HCT116 (cell line): ENCODE results near the gene VAMP2. TPM values are rescaled to one million over a fixed set of nuclear protein-coding genes. Genes with fewer than 3 reads are reported as not detected.

Source experiments
- ATAC-seq: fragments of 200-7000 bp; cut with Tn5 transposase; 2 replicates; pipeline ENCODE4 v1.9.1; 2020; ENCODE audit warnings: mild to moderate bottlenecking, moderate library complexity
- BruUV-seq: library from RNA; stranded (reverse); fragments of 400-500 nt; replicated peaks from 2 replicates; lab custom pipeline; 2021; lab: Mats Ljungman, UMichigan
- CTCF ChIA-PET: fragments of 300-600 bp; sonication (Branson Sonifier 250); formaldehyde crosslinking; loops from one replicate; lab custom pipeline; 2021; ENCODE audit warnings: antibody characterized with exemption; lab: Charles Lee
- POLR2A ChIA-PET: fragments of 300-600, 350-600 bp; sonication (Branson Sonifier 250); formaldehyde crosslinking; loops from one replicate; lab custom pipeline; 2021; ENCODE audit warnings: antibody characterized with exemption; lab: Charles Lee
- RAD21 ChIA-PET, 2 experiments: fragments of 300-600 bp; sonication (Branson Sonifier 250); formaldehyde crosslinking; loops; one replicate each; lab custom pipeline; 2023; ENCODE audit warnings: low total read pairs in 2 of 2; ENCODE audit not compliant: uncharacterized antibody in 2 of 2, unreplicated experiment in 2 of 2, low non-redundant PET in 1 of 2; lab: Charles Lee
- DNase-seq: peaks from one replicate; pipeline ENCODE4 v3.0.0-alpha.2; 2010; ENCODE audit warnings: low read depth, low spot score
- H2AFZ ChIP-seq: fragments of 200-600 bp; shearing (Covaris generic), sonication (generic); 2 replicates; pipeline ENCODE4 v1.6.1; 2017; ENCODE audit warnings: low read depth, mixed run types, mixed read lengths, antibody characterized with exemption, low read length; ENCODE audit not compliant: poor library complexity, severe bottlenecking
- H3K27ac ChIP-seq: 2 replicates; pipeline ENCODE4 v1.5.1; 2012; ENCODE audit warnings: low read depth, low read length
- H3K27me3 ChIP-seq: fragments of 200-600 bp; sonication (generic); 2 replicates; pipeline ENCODE4 v1.6.1; 2016; ENCODE audit warnings: mixed run types, low read length, mixed read lengths; ENCODE audit not compliant: insufficient read depth
- H3K36me3 ChIP-seq, 2 experiments: fragments of 200-500 bp in 1 of 2; fragments of 200-600 bp in 1 of 2; sonication (Bioruptor generic) in 1 of 2; sonication (generic) in 1 of 2; 2 replicates each; pipeline versions ENCODE4 v1.5.1 to v1.6.1; 2014 to 2016; ENCODE audit warnings: low read length in 2 of 2, inconsistent platforms in 1 of 2, mixed read lengths in 1 of 2, mixed run types in 1 of 2; ENCODE audit not compliant: insufficient read depth in 2 of 2, control insufficient read depth in 1 of 2
- H3K4me1 ChIP-seq, 2 experiments: fragments of 200-600 bp in 1 of 2; sonication (generic) in 1 of 2; 2 replicates each; pipeline versions ENCODE4 v1.5.1 to v1.6.1; 2012 to 2017; ENCODE audit warnings: low read length in 2 of 2, inconsistent platforms in 1 of 2, mild to moderate bottlenecking in 1 of 2, mixed read lengths in 1 of 2, mixed run types in 1 of 2, moderate library complexity in 1 of 2; ENCODE audit not compliant: insufficient read depth in 2 of 2, control insufficient read depth in 1 of 2
- H3K4me2 ChIP-seq: fragments of 200-600 bp; sonication (generic); 2 replicates; pipeline ENCODE4 v1.6.1; 2017; ENCODE audit warnings: mixed run types, low read length, mixed read lengths
- H3K4me3 ChIP-seq, 2 experiments: fragments of 200-600 bp in 1 of 2; sonication (generic) in 1 of 2; replicated peaks in 1 of 2; 2 replicates each; pipeline ENCODE4 v1.5.1; 2011 to 2016; ENCODE audit warnings: low read length in 2 of 2, control low read depth in 1 of 2, low read depth in 1 of 2, mild to moderate bottlenecking in 1 of 2, mixed read lengths in 1 of 2, mixed run types in 1 of 2
- H3K79me2 ChIP-seq: fragments of 200-600 bp; sonication (generic); 2 replicates; pipeline ENCODE4 v1.6.1; 2017; ENCODE audit warnings: mild to moderate bottlenecking, mixed run types, low read length, moderate library complexity, mixed read lengths; ENCODE audit not compliant: insufficient read depth
- H3K9ac ChIP-seq: fragments of 200-600 bp; sonication (generic); 2 replicates; pipeline ENCODE4 v1.6.1; 2016; ENCODE audit warnings: low read length, mixed read lengths
- H3K9me2 ChIP-seq: fragments of 200-600 bp; sonication (generic), shearing (Covaris generic); 2 replicates; pipeline ENCODE4 v1.6.1; 2017; ENCODE audit warnings: mixed run types, mild to moderate bottlenecking, moderate library complexity; ENCODE audit not compliant: insufficient read depth
- H3K9me3 ChIP-seq, 2 experiments: fragments of 200-500 bp in 1 of 2; fragments of 200-600 bp in 1 of 2; sonication (Bioruptor generic) in 1 of 2; sonication (generic) in 1 of 2; 2 replicates each; pipeline ENCODE4 v1.6.1; 2014 to 2017; ENCODE audit warnings: low read length in 2 of 2, mixed read lengths in 2 of 2, inconsistent platforms in 1 of 2, low read depth in 1 of 2, mild to moderate bottlenecking in 1 of 2, mixed run types in 1 of 2, moderate library complexity in 1 of 2; ENCODE audit not compliant: control insufficient read depth in 1 of 2, insufficient read depth in 1 of 2
- H4K20me1 ChIP-seq: fragments of 200-600 bp; sonication (generic), shearing (Covaris generic); 2 replicates; pipeline ENCODE4 v1.6.1; 2017; ENCODE audit warnings: mixed run types, mild to moderate bottlenecking, moderate library complexity; ENCODE audit not compliant: insufficient read depth
- ATF3 ChIP-seq: IDR thresholded peaks from 2 replicates; pipeline ENCODE4 v1.6.1; 2012
- CBX3 ChIP-seq: IDR thresholded peaks from 2 replicates; pipeline ENCODE4 v1.6.1; 2012; ENCODE audit warnings: low read depth
- CEBPB ChIP-seq: IDR thresholded peaks from 2 replicates; pipeline ENCODE4 v1.6.1; 2012; ENCODE audit warnings: low read depth
- EGR1 ChIP-seq: IDR thresholded peaks from 2 replicates; pipeline ENCODE4 v1.6.1; 2012; ENCODE audit warnings: low read depth
- EZH2 ChIP-seq: fragments of 200-600 bp; sonication (generic); IDR thresholded peaks from 2 replicates; pipeline ENCODE4 v1.6.1; 2017; ENCODE audit warnings: antibody characterized with exemption, mixed run types
- EZH2phosphoT487 ChIP-seq: fragments of 200-600 bp; IDR thresholded peaks from 2 replicates; pipeline ENCODE4 v1.6.1; 2018; ENCODE audit warnings: antibody characterized with exemption, borderline replicate concordance
- FOSL1 ChIP-seq: IDR thresholded peaks from 2 replicates; pipeline ENCODE4 v1.6.1; 2012; ENCODE audit warnings: low read depth
- JUND ChIP-seq: IDR thresholded peaks from 2 replicates; pipeline ENCODE4 v1.6.1; 2012
- POLR2A ChIP-seq: IDR thresholded peaks from 2 replicates; pipeline ENCODE4 v1.7.0; 2011; ENCODE audit warnings: borderline replicate concordance; ENCODE audit not compliant: insufficient read depth, insufficient read length; ENCODE audit errors: extremely low read depth
- RAD21 ChIP-seq: IDR thresholded peaks from 2 replicates; pipeline ENCODE4 v1.6.1; 2012; ENCODE audit warnings: low read depth, mild to moderate bottlenecking
- SIN3A ChIP-seq: IDR thresholded peaks from 2 replicates; pipeline ENCODE4 v1.6.1; 2012; ENCODE audit warnings: low read depth
- SP1 ChIP-seq: IDR thresholded peaks from 2 replicates; pipeline ENCODE4 v1.6.1; 2012; ENCODE audit warnings: low read depth
- SRF ChIP-seq: IDR thresholded peaks from 2 replicates; pipeline ENCODE4 v1.6.1; 2012; ENCODE audit warnings: low read depth
- TCF7L2 ChIP-seq: IDR thresholded peaks from 2 replicates; pipeline ENCODE4 v1.7.0; 2011; ENCODE audit warnings: borderline replicate concordance, inconsistent platforms; ENCODE audit not compliant: insufficient read depth, insufficient read length; ENCODE audit errors: extremely low read depth
- ZFX ChIP-seq: fragments of 450-650 bp; IDR thresholded peaks from 2 replicates; pipeline ENCODE4 v1.6.1; 2017
- ZNF274 ChIP-seq: fragments of 200-500 bp; sonication (Bioruptor generic); IDR thresholded peaks from 2 replicates; pipeline ENCODE4 v1.6.1; 2014; ENCODE audit warnings: mild to moderate bottlenecking, low read depth, low read length, inconsistent platforms
- intact Hi-C: fragments of 100-400 bp; cut with micrococcal nuclease; formaldehyde crosslinking; loops from 2 replicates; pipeline ENCODE4 v1.10.0; 2022
- total RNA-seq: library from RNA; stranded (reverse); gene quantifications from one replicate; pipeline ENCODE4 v1.2.1, GENCODE V29; 2021; ENCODE audit not compliant: unreplicated experiment

VAMP2 gene
- total RNA-seq, 1 experiment from 2014 or later: 35.9 TPM

GRCh38 chr17:8210761-8211458 is 48.2 kb upstream of the VAMP2 start:
- Histone ChIP-seq H3K9ac (peak overlapping the region; percentile 96), H3K79me2 (peaks cover 43% of the 10 kb centered on the region), H3K4me2 (peak overlapping the region; percentile 82), H3K4me1 (peaks cover 25 to 58% of the 10 kb centered on the region in 2 experiments; a peak in 3 of 4 replicates), H3K27me3 (no peaks in the 10 kb centered on the region), H3K9me2 (no peaks in the 10 kb centered on the region), H3K9me3 (no peaks in the 10 kb centered on the region), H3K36me3 (peaks cover 11 to 22% of the 10 kb centered on the region in 2 experiments; a peak in 3 of 4 replicates), H3K27ac (peak overlapping the region; percentile 92), H3K4me3 (peak overlapping the region; percentile 78 to 95), H4K20me1 (peaks cover 3% of the 10 kb centered on the region; the same call in 1 of the 2 replicates), H2AFZ (peak overlapping the region; percentile 59)
- RAD21 ChIA-PET: no interaction called here
- POLR2A ChIA-PET: interaction anchor here (0.7 to 5.2 kb wide), 14 partner anchors 8 to 225 kb away, joined by 4 to 57 read pairs (median 8); partner anchors contain the start of genes BORCS6, CTC1, NDEL1 and SLC25A35
- TF ChIP-seq FOSL1: no peak
- TF ChIP-seq SRF: peak; percentile 67; the same call in 1 of the 2 replicates
- no peak for ATAC-seq
- intact Hi-C loops: no loop called here
- CTCF ChIA-PET: interaction anchor here (1.2 to 1.6 kb wide), 2 partner anchors 91 to 131 kb away, joined by 3 to 5 read pairs; no protein-coding TSS in a partner anchor
- DNase-seq: no peak
- no TSS peak for BruUV-seq

GRCh38 chr17:8209907-8210760 is 47.4 kb upstream of the VAMP2 start, which contains the start of gene AURKB:
Gene AURKB (minus strand): TSS chr17:8210575. CDS start chr17:8210224, 351 bp downstream.
- Histone ChIP-seq H3K4me1 (peaks cover 25 to 53% of the 10 kb centered on the region in 2 experiments; a peak in 3 of 4 replicates), H3K27ac (peak within 1 kb of the TSS; percentile 92), H3K4me3 (peak within 1 kb of the TSS; percentile 78 to 95), H3K9ac (peak within 1 kb of the TSS; percentile 96), H3K9me3 (no peaks in the 10 kb centered on the region), H4K20me1 (peaks cover 3% of the 10 kb centered on the region; the same call in 1 of the 2 replicates), H2AFZ (peak within 1 kb of the TSS; percentile 59), H3K9me2 (no peaks in the 10 kb centered on the region), H3K4me2 (peak within 1 kb of the TSS; percentile 82), H3K27me3 (no peaks in the 10 kb centered on the region), H3K79me2 (peaks cover 46% of the 10 kb centered on the region), H3K36me3 (peaks cover 14 to 27% of the 10 kb centered on the region in 2 experiments; a peak in 3 of 4 replicates)
- ChIA-PET POLR2A (interaction anchor here (0.7 to 5.2 kb wide), 14 partner anchors 9 to 226 kb away, joined by 4 to 57 read pairs (median 8); partner anchors contain the start of genes BORCS6, CTC1, NDEL1 and SLC25A35), CTCF (interaction anchor here (1.0 to 1.6 kb wide), 3 partner anchors 24 to 130 kb away, joined by 3 to 5 read pairs (median 3); no protein-coding TSS in a partner anchor), RAD21 (no interaction called here)
- BruUV-seq: TSS peak; percentile 90
- ATAC-seq (peak; percentile 77), DNase-seq (peak; percentile 92)
- intact Hi-C loops: no loop called here
- peak; percentile 70 for TF ChIP-seq SP1
- no peak for TF ChIP-seq JUND
- TF ChIP-seq CEBPB: no peak
- TF ChIP-seq SRF: no peak; the same call in 1 of the 2 replicates
- TF ChIP-seq ZNF274: no peak
- TF ChIP-seq ZFX: peak; percentile 75; the same call in 1 of the 2 replicates
- TF ChIP-seq ATF3: no peak
- TF ChIP-seq TCF7L2: peak; percentile 20
- TF ChIP-seq CBX3: no peak
- no peak for TF ChIP-seq FOSL1
- TF ChIP-seq POLR2A: peak; percentile 92
- TF ChIP-seq EZH2phosphoT487: no peak
- no peak for TF ChIP-seq RAD21
- peak; percentile 74 for TF ChIP-seq EGR1
- TF ChIP-seq SIN3A: peak; percentile 96
- no peak for TF ChIP-seq EZH2
